Tongue (tissue), 2 donors: ENCODE data around the gene PPCDC. TPM values are rescaled to one million over a fixed set of nuclear protein-coding genes. Genes with fewer than 3 reads are reported as not detected.

Source experiments
- DNase-seq: peaks from one replicate; pipeline ENCODE4 v3.0.0-alpha.2; 2015
- total RNA-seq: library from RNA; depleted of rRNA; stranded (reverse); fragments of >200 nt; gene quantifications from one replicate; pipeline ENCODE4 v1.2.3, GENCODE V29; 2014

Gene PPCDC
- total RNA-seq, 1 donor from 2014 or later = 9.9 TPM

GRCh38 chr15:75044258-75044878 is 21.0 kb downstream of the PPCDC start:
- no peak for DNase-seq

- no peak for DNase-seq
These were observed 22.1 kb downstream of the PPCDC start for GRCh38 chr15:75045332-75046015.

- DNase-seq = no peak
These were observed 25.0 kb downstream of the PPCDC start for GRCh38 chr15:75048394-75048793.

GRCh38 chr15:75049392-75049791 is 26.0 kb downstream of the PPCDC start:
- peak; percentile 90 for DNase-seq

DNA sequence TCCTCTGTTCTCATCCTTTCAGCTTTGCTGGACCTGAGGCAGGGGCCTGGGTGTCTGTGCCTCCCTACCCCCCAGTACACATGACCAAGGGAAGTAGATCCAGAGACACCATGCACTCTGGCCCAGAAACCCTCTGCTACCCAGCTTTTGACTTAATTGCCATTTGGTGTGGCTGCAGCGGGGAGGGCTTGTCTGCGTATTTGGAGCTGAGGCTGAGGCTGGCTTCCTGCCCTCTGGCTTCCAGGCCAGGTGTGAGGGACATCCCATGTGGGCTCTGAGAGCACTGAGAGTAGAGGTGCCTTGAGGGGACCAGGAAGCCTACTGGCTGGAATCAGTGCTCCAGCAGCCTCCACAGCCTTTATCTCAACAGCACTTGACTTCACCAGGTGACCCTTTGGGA is 26.9 kb downstream of the PPCDC start:
- no peak for DNase-seq

DNA sequence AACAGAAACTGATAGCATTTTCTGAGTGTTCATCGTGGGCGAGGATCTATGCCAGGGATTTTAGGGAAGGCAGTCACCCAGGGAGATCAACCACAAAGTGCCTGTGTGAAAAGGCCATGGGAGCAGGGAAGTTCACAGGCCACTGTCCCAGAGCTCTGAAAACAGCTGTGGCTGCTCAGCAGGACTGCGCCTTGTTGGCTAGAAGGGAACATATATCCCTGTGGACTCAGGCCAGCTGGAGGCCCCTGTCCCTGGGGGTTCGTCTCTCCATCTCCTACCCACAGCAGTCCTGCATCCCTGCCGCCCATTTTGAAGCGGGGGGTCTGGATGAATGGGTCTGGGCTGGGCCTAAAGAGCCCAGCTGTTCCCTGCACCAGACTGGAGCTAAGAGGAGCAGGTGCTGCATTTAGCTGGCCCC is 27.8 kb downstream of the PPCDC start:
- peak; percentile 75 for DNase-seq

DNA sequence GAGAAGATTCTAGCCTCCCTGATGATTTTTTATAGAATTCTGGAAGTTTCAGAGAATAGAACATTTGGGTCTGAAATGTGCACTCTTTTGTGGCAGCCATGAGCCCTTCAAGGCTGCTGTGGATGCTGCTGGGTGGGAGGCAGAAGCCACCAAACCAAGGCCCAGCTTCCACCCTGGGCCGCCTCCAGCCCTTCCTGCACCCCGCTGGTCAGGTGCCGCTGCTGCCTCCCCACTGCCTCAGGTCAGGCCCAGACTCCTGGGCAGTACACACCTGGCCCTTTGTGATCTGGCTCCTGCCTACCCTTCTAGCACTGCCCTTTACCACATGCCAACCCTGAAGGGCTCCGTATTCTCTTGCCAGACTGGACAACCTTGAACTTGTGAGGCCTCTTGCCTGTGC is 28.3 kb downstream of the PPCDC start:
- no peak for DNase-seq

DNA sequence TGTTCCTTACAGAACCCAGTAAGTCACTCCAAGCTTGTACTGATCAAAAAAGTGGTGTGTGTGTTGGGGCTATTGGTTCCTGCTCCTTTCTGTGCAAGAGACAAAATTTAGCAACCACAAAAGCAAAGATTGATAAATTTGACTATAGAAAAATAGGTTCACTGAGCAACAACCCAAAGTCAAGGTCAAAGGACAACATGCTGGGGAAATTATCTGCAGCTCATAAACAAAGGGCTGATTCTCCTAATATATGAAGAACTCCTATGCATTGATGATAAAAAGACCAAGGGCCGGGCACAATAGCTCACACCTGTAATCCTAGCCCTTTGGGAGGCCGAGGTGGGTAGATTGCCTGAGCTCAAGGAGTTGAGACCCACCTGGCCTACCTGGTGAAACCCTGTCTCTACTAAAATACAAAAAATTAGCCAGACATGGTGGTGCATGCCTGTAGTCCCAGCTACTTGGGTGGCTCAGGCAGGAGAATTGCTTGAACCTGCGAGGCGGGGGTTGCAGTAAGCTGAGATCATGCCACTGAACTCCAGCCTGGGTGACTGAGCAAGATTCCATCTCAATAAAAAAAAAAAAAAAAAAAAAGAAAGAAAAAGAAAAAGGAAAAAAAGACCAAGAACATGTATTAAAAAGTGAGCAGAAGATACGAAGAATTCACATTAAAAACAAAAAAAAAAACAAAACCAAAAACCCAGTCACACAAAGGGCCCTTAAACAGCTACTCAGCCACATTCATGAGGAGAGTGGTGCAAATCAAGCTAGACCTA is 29.8 kb downstream of the PPCDC start:
- DNase-seq = no peak

GRCh38 chr15:75053748-75054125 is 30.3 kb downstream of the PPCDC start:
- no peak for DNase-seq

DNA sequence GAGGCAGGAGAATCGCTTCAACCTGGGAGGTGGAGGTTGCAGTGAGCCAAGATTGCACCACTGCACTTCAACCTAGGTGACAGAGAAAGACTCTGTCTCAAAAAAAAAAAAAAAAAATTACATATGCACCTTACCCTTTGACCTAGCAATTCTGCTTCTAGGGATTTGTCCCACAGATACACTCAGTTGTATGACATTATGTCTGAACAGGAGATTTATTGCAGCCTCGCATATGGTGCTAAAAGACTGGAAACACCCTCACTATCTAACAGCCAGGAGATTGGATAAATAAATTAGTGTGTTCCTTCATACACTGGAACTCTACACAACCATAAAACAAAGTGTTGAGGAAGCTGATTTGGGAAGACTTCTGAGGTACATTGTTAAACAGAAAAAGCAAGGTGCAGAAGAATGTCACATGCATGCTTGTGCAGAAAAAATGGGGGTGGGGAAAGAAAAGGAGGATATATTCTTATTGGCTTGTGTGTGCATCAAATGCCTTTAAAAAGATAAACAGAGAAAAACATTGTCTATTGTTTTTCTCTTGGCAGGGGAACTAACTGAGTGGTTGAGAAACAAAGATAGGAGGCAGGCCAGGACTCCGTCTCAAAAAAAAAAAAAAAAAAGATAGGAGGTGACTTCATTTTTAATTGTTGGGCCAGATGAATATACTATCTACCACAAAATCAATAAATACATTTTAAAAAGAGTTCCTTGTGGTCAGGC is 30.9 kb downstream of the PPCDC start:
- DNase-seq = no peak

GRCh38 chr15:75056036-75056435 is 32.6 kb downstream of the PPCDC start:
- no peak for DNase-seq

DNA sequence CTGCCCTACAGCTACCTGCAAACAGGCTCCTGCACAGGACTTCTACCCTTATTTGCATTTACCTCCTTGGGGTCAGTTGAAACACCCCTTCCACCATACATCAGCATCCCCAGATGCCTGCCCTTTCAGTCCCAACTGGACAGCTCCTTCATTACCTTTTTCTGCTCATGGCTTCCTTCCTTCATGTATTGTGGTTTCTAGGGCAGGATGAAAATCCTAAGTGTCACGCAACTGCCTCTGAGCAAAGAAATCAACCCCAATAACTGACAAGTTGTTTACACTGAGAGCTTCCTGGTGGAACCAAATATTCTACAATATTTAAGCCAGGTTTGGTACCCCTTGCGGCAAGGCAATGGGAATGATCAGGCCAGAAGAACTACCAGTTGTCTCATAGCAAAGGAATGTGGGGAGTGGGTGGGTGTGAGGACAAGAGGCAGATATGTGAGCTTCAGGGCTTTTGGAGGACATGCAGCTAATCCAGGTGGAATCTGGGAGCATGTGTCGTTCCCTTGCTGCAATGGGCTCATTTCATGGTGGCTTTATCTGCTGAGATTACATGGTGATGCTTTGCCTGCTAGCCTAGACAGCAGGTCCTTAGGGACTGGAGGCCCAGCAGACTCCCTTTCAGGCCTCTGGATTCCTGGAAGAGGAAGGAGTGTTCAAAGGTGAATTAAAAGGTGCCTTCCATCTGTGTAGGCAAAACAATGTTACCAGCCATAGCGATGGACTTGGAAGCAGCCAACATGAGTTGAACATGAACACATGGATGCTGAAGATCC is 34.9 kb downstream of the PPCDC start:
- peak; percentile 53 for DNase-seq

DNA sequence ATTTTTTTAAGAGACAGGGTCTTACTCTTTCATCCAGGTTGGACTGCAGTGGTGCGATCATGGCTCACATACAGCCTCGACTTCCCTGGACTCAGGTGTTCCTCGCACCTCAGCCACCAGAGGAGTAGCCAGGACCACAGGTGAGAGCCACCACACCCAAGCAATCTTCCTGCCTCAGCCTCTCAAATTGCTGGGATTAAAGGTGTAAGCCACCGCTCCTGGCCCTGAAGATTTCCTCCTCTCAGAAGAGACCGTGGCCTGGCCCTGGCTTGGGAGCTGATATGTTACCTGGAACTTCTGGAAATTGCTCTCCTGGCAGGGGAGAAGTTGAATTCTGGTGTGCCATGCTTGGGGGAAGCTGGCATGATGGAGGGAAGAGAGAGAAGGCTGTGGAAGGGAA is 36.2 kb downstream of the PPCDC start:
- DNase-seq = no peak

- DNase-seq = no peak
These were observed 37.9 kb downstream of the PPCDC start for GRCh38 chr15:75061272-75061671.

DNA sequence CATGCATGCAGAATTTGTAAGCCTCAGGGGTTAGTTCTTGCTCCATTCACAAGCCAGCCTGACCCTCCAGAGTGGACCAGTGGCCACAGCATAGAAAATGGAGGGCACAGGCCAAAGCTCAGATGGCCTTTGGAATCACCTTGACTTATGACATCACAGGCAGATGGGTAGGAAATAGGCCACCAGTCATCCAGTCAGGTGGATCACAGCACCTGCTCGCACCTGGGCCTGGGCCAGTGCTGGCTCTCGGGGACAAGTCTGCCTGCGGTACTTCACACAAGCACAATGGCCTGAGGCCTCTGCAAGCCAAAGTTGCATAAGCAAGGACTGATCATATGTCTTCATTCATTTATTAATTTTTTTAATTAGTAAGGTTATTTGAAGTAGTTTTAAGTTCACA is 39.3 kb downstream of the PPCDC start:
- no peak for DNase-seq

- DNase-seq = no peak
These were observed 39.9 kb downstream of the PPCDC start for GRCh38 chr15:75063338-75063737.

GRCh38 chr15:75063889-75064288 is 40.5 kb downstream of the PPCDC start:
- no peak for DNase-seq

DNA sequence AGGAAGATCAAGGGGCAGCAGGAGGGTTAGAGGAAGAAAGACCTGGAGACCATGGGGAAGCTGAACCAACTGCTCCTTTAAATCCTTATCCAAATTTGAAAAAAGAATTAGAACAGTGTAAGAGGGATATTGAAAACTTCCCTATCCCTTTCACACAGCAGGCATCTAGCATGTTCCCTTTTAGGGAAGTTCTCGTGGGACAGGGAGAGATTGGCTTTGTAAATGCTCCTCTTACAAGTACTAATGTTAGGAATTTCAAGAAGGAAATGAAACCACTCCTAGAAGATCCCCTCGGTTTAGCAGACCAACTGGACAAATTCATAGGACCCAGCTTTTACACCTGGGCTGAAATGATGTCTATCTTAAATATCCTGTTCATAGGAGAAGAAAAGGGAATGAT is 41.5 kb downstream of the PPCDC start:
- no peak for DNase-seq

- peak; percentile 82 for DNase-seq
These were observed 42.1 kb downstream of the PPCDC start for GRCh38 chr15:75065467-75065850.

DNA sequence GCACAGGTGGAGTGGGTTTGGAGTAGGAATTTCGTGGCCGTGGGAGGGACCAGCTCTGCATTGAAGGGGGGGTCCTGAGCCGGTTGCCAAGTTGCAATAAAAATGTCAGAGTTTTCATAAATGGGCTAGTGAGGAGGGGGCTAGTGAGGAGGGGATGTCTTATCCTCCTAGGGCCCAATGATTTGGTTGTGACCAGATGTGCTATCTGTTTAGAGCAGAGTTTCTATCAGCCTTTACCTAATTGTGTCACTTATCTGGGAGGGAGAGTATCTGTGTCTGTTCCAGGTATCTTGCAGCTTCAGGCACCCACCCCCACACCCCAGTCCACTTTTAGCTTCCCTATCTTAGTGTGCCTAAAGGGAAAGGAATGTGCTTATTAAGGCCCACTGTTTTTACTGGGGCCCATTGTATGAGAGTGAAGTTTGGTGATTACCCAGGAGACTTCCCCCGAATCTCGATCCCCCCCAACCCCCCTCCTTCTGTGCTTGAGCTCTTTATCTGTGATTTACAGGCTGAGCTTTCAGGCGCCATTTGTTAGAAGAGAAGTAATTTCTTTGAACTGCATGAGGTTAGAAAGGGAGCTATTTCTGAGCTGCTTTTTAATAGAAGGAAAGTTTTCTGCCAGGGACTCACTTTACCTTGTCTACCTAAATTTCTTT is 42.6 kb downstream of the PPCDC start:
- no peak for DNase-seq

DNA sequence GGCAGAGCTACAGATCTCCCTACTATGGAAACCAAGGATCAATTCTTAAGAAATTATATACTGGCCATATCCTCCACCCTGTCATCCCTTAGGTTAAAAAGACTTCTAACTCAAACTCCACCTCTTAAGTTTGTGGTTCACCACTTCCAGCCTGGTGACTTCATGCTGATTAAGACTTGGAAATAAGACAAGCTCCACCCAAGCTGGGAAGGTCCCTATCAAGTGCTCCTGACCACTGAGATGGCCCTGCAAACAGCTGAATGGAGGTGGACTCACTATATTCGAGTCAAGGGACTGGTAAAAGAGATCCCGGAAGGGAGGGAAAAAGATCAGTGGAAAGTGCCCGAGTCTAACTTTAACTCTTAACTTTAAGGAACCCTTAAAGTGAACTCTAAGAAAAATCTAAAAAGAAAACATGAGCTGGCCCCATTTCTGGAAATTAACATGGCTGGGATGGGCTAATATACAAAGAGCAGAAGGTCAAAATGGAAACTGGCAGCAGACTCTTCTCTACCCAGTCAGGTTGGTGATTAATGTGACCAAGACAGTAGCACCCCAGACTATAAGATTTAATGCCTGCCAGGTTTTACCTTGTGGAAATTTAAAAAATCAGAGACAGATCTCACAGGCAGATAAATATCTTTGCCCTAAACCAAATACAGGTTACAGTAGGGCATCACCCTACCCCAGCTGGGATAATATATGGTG is 43.9 kb downstream of the PPCDC start:
- no peak for DNase-seq
